GM21515 (cell line): ENCODE data around the gene KCNMA1.

ENCODE experiments used
- ATAC-seq: cut with Tn5 transposase; IDR thresholded peaks from one replicate; pipeline ENCODE4 v1.9.1; 2021; ENCODE audit not compliant: unreplicated experiment

The KCNMA1 gene

DNA sequence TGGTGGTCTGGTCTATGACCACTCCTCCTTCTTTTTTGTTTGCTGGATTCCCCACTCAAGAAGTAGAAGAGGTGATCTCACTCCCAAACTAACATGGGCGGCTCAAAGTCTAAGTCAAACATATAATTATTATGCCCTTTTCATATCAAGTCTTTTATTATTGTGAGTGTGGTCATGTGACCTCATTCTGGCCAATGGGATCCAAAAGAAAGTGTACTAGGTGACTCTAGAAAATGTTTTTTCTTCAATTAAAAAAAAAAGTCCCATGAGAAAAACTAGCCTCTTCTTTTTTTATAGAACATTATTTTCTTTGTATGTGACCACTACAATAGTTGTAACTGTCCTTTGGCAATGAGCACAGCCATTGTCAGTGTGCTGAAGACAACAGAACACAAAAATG is 772.7 kb downstream of the KCNMA1 start:
- no peak for ATAC-seq

DNA sequence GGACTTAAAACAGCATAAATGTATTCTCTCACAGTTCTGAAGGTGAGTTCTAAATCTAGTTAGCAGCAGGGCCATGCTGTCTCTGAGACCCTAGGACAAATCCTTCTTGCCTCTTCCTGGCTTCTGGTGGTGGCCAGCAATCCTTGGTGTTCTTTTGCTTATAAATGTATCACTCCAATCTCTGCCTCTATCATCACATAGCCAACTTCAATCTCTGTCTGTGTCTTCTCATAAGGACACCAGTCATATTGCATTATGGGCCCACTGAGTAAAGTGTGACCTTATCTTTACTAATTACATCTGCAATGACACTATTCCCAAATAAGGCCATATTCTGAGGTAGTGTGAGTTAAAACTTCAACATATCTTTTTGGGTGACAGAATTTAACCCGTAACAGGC is 778.9 kb downstream of the KCNMA1 start:
- no peak for ATAC-seq

DNA sequence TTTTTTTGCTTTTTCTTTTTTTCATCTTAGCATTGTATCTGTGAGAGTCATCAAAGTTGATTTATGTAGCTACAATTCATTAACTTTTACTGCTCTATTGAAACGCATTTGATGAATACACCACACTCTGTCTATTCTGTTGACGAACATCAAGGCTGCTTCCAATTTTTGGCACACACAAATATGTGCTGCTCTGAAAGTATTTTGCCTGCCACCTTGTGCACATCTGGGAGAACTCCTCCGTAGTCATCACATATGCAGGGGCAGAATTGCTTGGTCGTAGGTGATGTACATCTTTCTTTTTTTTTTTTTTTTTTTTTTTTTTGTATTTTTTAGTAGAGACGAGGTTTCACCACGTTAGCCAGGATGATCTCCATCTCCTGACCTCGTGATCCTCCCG is 796.8 kb downstream of the KCNMA1 start:
- no peak for ATAC-seq

DNA sequence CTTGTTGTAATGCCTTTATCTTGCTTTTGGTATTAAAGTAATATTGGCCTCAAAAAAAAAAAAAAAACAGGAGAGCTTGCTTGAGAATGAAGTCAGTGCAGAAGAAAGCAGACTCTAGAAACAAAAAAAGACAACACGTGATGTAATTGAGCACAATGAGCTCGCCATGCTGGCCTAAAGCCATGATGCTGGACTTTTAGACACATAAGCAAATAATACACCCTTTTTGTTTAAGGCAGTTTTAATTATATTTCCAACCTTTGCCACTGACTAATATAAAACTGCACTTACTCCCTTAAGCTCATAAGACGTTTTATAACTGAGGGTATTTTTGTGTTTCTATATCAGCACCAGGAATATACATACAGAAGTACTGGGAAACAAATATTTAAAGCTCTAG is 798.3 kb downstream of the KCNMA1 start:
- no peak for ATAC-seq

DNA sequence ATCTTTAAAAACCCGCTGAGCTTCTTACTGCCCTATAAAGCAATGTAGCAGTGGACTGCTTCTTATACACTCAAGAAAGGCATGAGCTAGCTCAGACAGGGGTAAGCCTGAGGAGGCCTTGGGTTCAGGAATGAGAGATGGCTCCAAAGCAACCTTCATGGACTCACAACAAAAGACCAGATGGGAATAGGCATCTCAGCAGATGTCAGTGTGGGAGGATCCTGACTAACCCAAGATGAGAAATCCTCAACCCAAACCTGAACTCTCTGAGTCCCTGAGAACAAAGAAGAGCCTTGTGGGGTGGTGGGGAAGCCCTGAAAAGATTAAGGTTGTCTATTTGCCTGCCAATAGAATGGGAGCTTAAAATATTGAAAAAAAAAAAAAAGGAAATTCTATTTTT is 807.4 kb downstream of the KCNMA1 start:
- no peak for ATAC-seq

DNA sequence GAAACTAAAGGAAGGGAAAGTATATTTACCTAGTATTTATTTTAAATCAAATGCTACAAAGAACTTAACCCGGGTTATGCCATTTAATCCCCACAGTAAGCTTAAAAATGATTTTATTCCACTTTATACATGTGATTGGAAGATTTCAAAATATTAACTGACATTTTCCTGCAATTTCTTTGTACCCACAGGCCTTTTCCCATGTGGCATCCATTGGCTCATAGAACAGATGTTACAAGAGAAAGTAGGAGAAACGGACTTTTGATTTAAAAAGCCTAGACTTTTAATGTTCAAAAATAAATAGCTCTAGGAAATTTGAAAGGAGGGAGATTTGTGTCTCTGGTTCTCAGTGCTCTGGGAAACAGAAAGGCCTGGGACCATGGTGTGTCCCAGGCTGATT is 807.9 kb downstream of the KCNMA1 start:
- no peak for ATAC-seq
